HG03097 (cell line): Measurements from ENCODE around the gene SIGLEC10.
"Not testable (repeated sequence)": the region's sequence is repeated elsewhere in the genome, so short reads cannot be mapped to it uniquely, and the experiment has no call there.

Experiments
- ATAC-seq: cut with Tn5 transposase; IDR thresholded peaks from one replicate; pipeline ENCODE4 v1.9.1; 2021; ENCODE audit not compliant: unreplicated experiment, low FRiP score

SIGLEC10 gene

GRCh38 chr19:51397453-51397852 lies 20.0 kb downstream of the SIGLEC10 start:
- not testable (repeated sequence) for ATAC-seq

- ATAC-seq: no peak
Measured at GRCh38 chr19:51396175-51396574, 21.3 kb downstream of the SIGLEC10 start.

DNA sequence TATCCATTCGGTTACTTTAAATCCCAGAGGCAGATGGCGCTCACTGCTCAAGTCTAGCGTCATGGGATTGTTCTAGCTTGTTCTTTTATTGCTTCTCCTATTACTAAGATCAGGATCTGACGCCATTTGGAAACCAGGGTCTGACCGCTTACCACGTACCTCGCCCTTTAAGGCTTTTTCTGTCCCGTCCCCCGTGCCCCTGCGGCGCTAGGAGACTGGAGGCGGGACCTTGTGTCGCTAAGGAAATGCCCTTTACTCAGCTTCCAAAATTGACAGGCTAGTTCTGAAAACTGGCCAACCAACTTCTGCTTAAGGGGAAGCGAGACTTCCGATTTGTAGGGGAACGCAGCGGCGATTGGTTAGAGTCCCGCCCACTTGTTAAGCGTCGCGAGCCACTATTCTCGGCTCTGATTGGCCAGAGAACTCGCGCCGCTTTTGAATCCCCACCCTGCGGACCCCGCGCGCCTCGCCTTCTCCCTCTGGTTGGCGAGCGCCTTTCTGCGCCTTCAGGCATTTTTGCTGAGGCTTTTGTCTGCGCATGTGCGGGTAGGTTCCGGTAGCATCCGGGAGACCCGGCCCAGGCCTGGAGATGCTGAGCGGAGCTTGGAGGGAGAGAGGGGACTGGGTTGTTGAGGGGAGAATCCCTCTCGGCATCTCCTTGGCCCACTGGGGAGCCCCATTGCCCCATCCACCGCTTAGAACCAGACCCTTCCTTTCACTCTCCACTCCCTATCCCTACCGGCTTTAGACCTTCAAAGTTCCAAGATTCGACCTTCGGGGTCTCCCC lies 23.2 kb downstream of the SIGLEC10 start:
- peak; percentile 92 for ATAC-seq

DNA sequence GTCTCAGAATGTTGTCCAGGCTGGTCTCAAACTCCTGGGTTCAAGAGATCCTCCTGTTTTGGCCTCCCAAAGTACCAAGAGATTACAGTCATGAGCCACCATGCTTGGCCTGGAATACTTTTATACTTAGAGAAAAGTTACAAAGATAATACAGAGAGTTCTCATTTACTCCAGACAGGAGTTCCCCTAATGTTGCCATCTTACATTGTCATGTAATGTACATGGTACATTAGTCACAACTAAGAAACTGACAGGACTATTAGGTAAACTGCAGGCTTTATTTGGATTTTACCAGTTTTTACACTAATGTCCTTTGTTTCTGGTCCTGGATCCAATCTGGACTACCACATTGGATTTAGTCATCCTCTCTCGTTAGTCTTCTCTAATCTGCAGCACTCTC lies 24.7 kb downstream of the SIGLEC10 start:
- ATAC-seq: no peak

- no peak for ATAC-seq
Measured at GRCh38 chr19:51391073-51391611, 26.3 kb downstream of the SIGLEC10 start.

GRCh38 chr19:51389143-51389542 lies 28.3 kb downstream of the SIGLEC10 start:
- no peak for ATAC-seq

GRCh38 chr19:51387924-51388389 lies 29.5 kb downstream of the SIGLEC10 start, which contains the start of gene LIM2:
TSS of gene LIM2 (minus strand) at chr19:51387974. CDS start at chr19:51387443, 531 bp downstream.
- ATAC-seq: no peak

DNA sequence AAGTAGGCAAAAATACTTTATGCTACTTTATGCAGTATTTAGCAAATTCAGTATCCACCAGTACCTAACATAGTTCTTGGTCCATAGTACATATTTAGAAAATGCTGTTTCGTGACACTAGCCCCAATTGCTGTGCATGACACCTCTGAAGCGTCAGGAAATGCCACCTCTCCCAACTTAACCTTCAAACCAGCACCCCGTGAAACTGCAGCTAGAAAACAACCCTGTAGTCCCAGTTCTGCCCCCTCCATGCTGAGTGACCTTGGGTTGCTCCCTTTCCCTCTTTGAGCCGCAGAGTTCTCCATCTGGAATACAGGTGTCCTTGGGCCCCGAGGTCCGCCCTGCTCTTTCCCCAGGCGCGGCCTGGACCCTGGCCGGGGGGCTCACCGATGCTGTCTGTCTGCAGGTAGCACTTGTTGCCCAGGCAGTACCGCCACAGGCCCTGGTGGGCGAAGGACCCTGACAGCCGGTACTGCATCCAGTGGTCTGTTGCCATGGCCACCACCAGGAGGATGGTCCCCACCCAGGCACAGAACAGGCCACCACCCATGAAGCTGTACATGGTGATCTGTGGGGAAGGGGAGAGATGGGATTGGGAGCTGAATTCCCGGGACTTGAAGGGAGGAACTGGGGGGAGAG lies 30.4 kb downstream of the SIGLEC10 start:
- no peak for ATAC-seq

DNA sequence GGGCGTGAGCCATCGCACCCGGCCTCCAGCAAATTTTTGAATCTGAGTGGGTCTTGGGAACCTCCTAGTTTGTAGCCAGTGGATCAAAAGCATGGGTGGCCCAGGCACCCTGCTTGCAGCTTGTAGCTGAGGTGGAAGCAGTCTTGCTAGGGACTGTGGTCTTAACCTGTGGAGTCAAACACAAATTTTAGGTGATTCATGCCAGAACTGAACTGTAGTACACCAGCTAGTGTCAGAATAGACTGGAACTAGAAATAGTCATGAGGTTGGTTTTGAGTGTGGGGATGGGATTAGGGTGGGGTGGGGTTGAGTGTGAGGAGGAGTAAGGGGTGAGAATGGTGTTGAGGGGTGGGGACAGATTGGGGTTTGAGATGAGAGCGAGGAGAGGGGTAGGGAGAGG lies 35.4 kb downstream of the SIGLEC10 start:
- ATAC-seq: no peak

GRCh38 chr19:51380379-51380778 lies 37.1 kb downstream of the SIGLEC10 start:
- no peak for ATAC-seq

DNA sequence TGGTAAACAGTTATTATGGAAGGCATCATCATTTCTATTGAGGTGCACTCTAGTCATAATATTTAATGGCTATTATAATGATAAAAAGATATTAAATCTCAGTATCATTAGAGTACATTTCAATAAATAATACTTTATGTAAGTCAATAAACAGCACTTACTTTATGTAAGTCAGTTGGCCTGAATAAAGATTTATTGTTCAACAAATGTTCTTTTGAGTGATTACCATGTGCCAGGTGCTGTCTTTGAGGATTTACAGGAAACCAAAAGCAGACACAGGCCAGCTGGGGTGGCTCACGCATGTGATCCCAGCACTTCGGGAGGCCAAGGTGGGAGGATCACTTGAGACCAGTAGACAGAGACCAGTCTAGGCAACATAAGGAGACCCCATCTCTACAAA lies 40.0 kb downstream of the SIGLEC10 start:
- no peak for ATAC-seq

GRCh38 chr19:51375504-51376221 lies 41.8 kb downstream of the SIGLEC10 start:
- ATAC-seq: no peak

- no peak for ATAC-seq
Measured at GRCh38 chr19:51372649-51373504, 44.6 kb downstream of the SIGLEC10 start, which contains the start of gene NKG7. TSS of gene NKG7 (minus strand) at chr19:51372654. CDS start at chr19:51372535, 119 bp downstream.

GRCh38 chr19:51372021-51372648 lies 45.3 kb downstream of the SIGLEC10 start:
- no peak for ATAC-seq

DNA sequence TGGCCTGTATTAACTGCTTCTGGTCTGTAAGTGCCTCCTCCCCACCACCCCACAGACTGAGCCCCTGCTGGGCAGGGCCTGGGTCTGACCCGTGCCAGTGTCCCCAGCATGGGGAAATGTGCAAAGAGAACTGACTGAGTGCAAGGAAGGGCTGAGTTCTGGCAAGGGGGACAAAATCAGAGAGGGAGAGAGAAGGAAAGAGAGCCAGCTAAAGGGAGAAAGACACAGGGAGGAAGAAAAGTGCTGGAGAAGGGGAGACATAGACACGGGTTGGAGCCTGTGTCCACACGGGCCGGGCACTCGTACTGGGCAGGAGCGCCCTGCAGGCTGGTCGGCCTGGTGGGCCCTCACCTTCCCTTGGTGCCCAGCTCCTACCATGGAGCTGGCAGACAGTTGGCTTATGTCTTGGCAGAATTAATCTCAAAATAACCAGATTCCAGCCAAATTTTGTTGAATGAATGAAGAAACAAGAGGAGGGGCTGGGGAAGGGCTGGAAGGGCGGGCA lies 46.2 kb downstream of the SIGLEC10 start:
- no peak for ATAC-seq

GRCh38 chr19:51370230-51370629 lies 47.2 kb downstream of the SIGLEC10 start:
- ATAC-seq: no peak

GRCh38 chr19:51368366-51369282 lies 48.8 kb downstream of the SIGLEC10 start, which contains the start of gene CLDND2:
TSS of gene CLDND2 (minus strand) at chr19:51369003. CDS start at chr19:51368577, 426 bp downstream.
- no peak for ATAC-seq
